Muscle of leg (tissue), 11 donors: ENCODE data around the gene RASA3. TPM values are rescaled to one million over a fixed set of nuclear protein-coding genes. Genes with fewer than 3 reads are reported as not detected.

Experiments used
- DNase-seq: peaks from one replicate; pipeline ENCODE4 v3.0.0; 2013
- H3K27ac ChIP-seq: one replicate; pipeline ENCODE4 v1.5.1; 2013; ENCODE audit warnings: mild to moderate bottlenecking, low read length, control low read depth
- H3K27me3 ChIP-seq: one replicate; pipeline ENCODE4 v1.6.1; 2013; ENCODE audit warnings: low read length; ENCODE audit not compliant: control insufficient read depth, insufficient read depth
- H3K36me3 ChIP-seq: one replicate; pipeline ENCODE4 v1.6.1; 2013; ENCODE audit warnings: low read length; ENCODE audit not compliant: control insufficient read depth, insufficient read depth
- H3K4me1 ChIP-seq: one replicate; pipeline ENCODE4 v1.6.1; 2013; ENCODE audit warnings: low read length; ENCODE audit not compliant: control insufficient read depth, insufficient read depth
- H3K4me3 ChIP-seq: one replicate; pipeline ENCODE4 v1.5.1; 2013; ENCODE audit warnings: low read length, control low read depth
- H3K9me3 ChIP-seq: replicated peaks from 2 replicates; pipeline ENCODE4 v1.6.1; 2013; ENCODE audit warnings: low read depth, low read length; ENCODE audit not compliant: control insufficient read depth
- WGBS: methylation state at CpG from one replicate; pipeline ENCODE4 v1.1.5; 2013; ENCODE audit warnings: missing lambda C conversion rate; ENCODE audit not compliant: insufficient coverage; 5-methylcytosine and 5-hydroxymethylcytosine counted together
- polyA plus RNA-seq, 8 donors: library from polyadenylated mRNA; unstranded; fragments of 120-200 nt; gene quantifications; one replicate each; pipeline versions ENCODE4 v1.2.1 to v1.2.3, GENCODE V29; 2013; ENCODE audit warnings: inconsistent platforms in 1 of 8, low replicate concordance in 1 of 8; ENCODE audit not compliant: insufficient read length in 8 of 8, insufficient read depth in 1 of 8
- total RNA-seq: library from RNA; stranded (reverse); fragments of 120-200 nt; gene quantifications from one replicate; pipeline ENCODE4 v1.2.4, GENCODE V29; 2013

Gene RASA3
- total and polyA plus RNA-seq, 9 donors, result 15.9 to 27.2 (median 21.6) TPM

GRCh38 chr13:114035583-114036531, 96.6 kb downstream of the RASA3 start:
- peaks cover 74% of the 10 kb centered on the region for H3K4me1 ChIP-seq
- peak overlapping the region; percentile 64 for H3K27ac ChIP-seq
- H3K36me3 ChIP-seq, result peaks cover 20% of the 10 kb centered on the region
- no peaks in the 10 kb centered on the region for H3K9me3 ChIP-seq
- WGBS, result 35% methylated on average over 29 of the region's 40 CpGs
- no peaks in the 10 kb centered on the region for H3K27me3 ChIP-seq
- DNase-seq, result peak; percentile 89
- no peak overlapping the region for H3K4me3 ChIP-seq

GRCh38 chr13:114035186-114035582, 97.2 kb downstream of the RASA3 start:
- Histone ChIP-seq H3K9me3 (no peaks in the 10 kb centered on the region), H3K27ac (peak overlapping the region; percentile 64), H3K36me3 (peaks cover 20% of the 10 kb centered on the region), H3K4me1 (peaks cover 74% of the 10 kb centered on the region), H3K4me3 (no peak overlapping the region), H3K27me3 (no peaks in the 10 kb centered on the region)
- WGBS, result 21% methylated on average over 6 of the region's 10 CpGs
- DNase-seq, result no peak

GRCh38 chr13:114034481-114034891, 97.9 kb downstream of the RASA3 start:
- 31% methylated on average over 8 of the region's 9 CpGs for WGBS
- Histone ChIP-seq H3K27ac (peak overlapping the region; percentile 64), H3K27me3 (no peaks in the 10 kb centered on the region), H3K36me3 (peaks cover 21% of the 10 kb centered on the region), H3K9me3 (no peaks in the 10 kb centered on the region), H3K4me3 (no peak overlapping the region), H3K4me1 (peaks cover 69% of the 10 kb centered on the region)
- DNase-seq, result no peak

- Histone ChIP-seq H3K4me3 (no peak overlapping the region), H3K36me3 (peaks cover 22% of the 10 kb centered on the region), H3K4me1 (peaks cover 62% of the 10 kb centered on the region), H3K27ac (no peak overlapping the region), H3K9me3 (no peaks in the 10 kb centered on the region), H3K27me3 (no peaks in the 10 kb centered on the region)
- WGBS, result 78% methylated on average over 14 of the region's 32 CpGs
- DNase-seq, result no peak
Observed at GRCh38 chr13:114033541-114034315, 98.7 kb downstream of the RASA3 start.

GRCh38 chr13:114032126-114032799, 100.2 kb downstream of the RASA3 start:
- 58% methylated on average over 21 of the region's 26 CpGs for WGBS
- Histone ChIP-seq H3K4me3 (no peak overlapping the region), H3K4me1 (peaks cover 52% of the 10 kb centered on the region), H3K27me3 (no peaks in the 10 kb centered on the region), H3K27ac (peak overlapping the region; percentile 45), H3K36me3 (peaks cover 27% of the 10 kb centered on the region), H3K9me3 (no peaks in the 10 kb centered on the region)
- peak; percentile 81 for DNase-seq

GRCh38 chr13:114031631-114032030, 100.8 kb downstream of the RASA3 start:
- DNase-seq, result no peak
- no peaks in the 10 kb centered on the region for H3K27me3 ChIP-seq
- peaks cover 29% of the 10 kb centered on the region for H3K36me3 ChIP-seq
- peaks cover 52% of the 10 kb centered on the region for H3K4me1 ChIP-seq
- no peak overlapping the region for H3K4me3 ChIP-seq
- no peaks in the 10 kb centered on the region for H3K9me3 ChIP-seq
- 30% methylated on average over 7 of the region's 14 CpGs for WGBS
- H3K27ac ChIP-seq, result no peak overlapping the region

GRCh38 chr13:114030666-114031610, 101.5 kb downstream of the RASA3 start:
- Histone ChIP-seq H3K27ac (no peak overlapping the region), H3K36me3 (peaks cover 31% of the 10 kb centered on the region), H3K27me3 (no peaks in the 10 kb centered on the region), H3K4me1 (peaks cover 54% of the 10 kb centered on the region), H3K4me3 (no peak overlapping the region), H3K9me3 (no peaks in the 10 kb centered on the region)
- WGBS, result 95% methylated on average over 17 of the region's 28 CpGs
- DNase-seq, result no peak

- H3K36me3 ChIP-seq, result peaks cover 35% of the 10 kb centered on the region
- H3K9me3 ChIP-seq, result no peaks in the 10 kb centered on the region
- 73% methylated on average over 23 of the region's 23 CpGs for WGBS
- peaks cover 54% of the 10 kb centered on the region for H3K4me1 ChIP-seq
- no peaks in the 10 kb centered on the region for H3K27me3 ChIP-seq
- H3K4me3 ChIP-seq, result no peak overlapping the region
- DNase-seq, result no peak
- H3K27ac ChIP-seq, result no peak overlapping the region
Observed at GRCh38 chr13:114029866-114030625, 102.4 kb downstream of the RASA3 start.

- DNase-seq, result no peak
- H3K27ac ChIP-seq, result no peak overlapping the region
- WGBS, result 90% methylated on average over 21 of the region's 21 CpGs
Observed at GRCh38 chr13:114027826-114028225, 104.6 kb downstream of the RASA3 start.

More at GRCh38 chr13:114027826-114028225, 104.6 kb downstream of the RASA3 start:
- Histone ChIP-seq H3K27me3 (no peaks in the 10 kb centered on the region), H3K36me3 (peaks cover 50% of the 10 kb centered on the region), H3K4me1 (peaks cover 40% of the 10 kb centered on the region), H3K9me3 (no peaks in the 10 kb centered on the region), H3K4me3 (no peak overlapping the region)
